SIG-M5 treated with dmso at 0.1 percent for 504 hours (cell line): ENCODE results near the gene EIF1.
"Not testable (repeated sequence)": the region's sequence is repeated elsewhere in the genome, so short reads cannot be mapped to it uniquely, and the experiment has no call there.

Experiments used
- DNase-seq: peaks from one replicate; lab custom pipeline; 2025; ENCODE audit not compliant: unreplicated experiment; lab: John Stamatoyannopoulos, UW

EIF1 gene

GRCh38 chr17:41655611-41656111 is 33.0 kb upstream of the EIF1 start:
- DNase-seq = no peak

DNA sequence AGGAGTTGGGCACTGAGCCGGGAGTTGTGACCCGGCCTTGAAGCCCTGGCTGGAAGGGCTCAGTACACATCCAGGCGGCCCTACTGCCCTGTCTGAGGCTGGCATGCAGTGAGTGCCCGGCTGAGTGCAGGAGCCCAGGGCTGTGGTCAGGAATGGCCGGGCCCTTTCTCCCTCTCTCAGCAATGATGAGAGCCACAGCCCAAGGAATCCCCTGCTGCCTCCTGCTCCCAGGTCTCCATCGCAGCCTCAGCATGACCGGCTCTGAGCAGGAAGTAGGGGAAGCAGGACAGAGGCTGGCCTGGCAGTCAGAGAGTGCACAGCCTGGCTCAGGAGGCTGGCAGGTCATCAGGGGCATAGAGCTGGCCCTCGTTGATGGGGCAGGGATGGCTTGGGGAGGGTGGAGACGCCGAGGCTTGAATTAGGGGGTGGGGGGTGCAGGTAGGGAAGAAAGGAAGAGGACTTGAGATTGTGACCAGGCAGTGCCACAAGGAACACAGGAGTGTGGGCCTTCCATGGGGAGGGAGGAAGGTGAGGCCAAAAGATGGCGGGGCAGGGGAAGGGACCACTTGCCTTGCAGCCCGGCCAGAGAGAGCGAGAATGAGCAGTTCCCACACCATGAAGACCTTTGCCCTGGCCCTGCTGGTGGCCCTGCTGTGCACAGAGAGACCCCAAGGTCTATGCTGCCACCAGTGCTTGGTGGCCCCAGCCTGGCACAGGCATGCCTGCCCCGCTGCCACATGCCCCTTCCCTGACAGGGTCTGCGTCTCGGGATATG is 32.2 kb upstream of the EIF1 start:
- DNase-seq = no peak

DNA sequence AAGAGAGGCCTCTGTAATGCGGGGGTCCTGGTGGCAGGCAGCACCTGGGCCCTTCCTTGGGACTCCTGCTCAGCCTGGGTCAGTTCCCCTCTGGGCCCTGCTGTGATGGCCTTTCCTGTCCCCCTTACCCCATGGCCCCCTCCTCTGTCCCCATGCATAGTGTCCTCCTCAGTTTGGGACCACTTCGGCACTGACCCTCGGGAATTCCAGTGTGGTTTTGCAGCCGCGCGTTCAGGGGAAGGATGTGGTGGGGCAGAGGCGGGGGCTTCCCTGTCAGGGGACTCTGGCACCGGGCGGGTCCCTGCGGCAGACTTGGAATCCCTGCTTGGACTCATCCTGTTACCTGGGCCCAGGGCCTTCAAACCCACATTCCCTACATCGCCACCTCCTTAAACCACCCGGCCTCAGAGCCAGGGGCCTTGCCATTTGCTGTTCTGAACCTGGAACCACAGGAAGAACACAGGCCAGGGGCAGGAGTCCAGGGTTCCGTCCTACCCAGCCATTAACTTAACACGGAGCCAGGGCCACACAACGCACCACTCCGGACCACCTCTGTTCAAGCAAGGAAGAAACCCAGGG is 31.4 kb upstream of the EIF1 start:
- no peak for DNase-seq

- no peak for DNase-seq
Measured at GRCh38 chr17:41657936-41658335, 30.7 kb upstream of the EIF1 start.

GRCh38 chr17:41658846-41659245 is 29.8 kb upstream of the EIF1 start:
- no peak for DNase-seq

DNA sequence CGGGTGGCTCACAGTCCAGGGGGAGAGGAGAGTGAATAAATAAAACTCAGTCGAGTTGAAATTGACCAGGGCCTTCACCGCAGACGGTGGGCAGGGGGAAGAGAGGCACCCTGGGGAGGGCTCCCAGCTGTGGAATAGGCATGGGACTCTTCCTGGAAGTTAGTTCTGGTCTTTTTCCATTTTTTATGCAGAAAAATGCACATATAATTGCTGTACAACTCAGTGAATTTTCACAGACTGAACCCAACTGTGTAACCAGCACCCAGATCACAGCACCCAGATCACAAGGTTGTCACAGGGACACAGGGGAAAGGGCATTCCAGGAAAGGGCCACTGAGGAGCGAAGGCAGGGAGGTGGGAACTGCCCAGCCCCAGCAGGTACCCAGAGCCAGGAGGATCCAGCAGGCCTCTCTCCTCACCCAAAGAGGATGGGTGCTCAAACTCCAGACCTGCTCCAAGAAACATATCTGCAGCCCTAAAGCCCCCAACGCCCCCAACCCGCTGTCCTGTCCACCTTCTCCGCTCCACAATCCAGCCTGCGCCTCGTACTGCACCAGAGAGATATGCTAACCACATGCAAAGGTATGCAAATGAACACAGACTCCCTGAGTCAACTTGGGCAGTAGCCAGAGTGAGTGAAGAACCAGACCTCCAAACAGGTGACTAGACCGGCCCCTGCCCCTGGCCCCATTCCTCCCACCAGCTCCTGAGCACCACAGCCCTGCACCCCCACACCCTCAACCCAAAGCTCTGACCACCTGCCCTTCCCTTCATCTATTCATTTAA is 29.1 kb upstream of the EIF1 start:
- DNase-seq = no peak

DNA sequence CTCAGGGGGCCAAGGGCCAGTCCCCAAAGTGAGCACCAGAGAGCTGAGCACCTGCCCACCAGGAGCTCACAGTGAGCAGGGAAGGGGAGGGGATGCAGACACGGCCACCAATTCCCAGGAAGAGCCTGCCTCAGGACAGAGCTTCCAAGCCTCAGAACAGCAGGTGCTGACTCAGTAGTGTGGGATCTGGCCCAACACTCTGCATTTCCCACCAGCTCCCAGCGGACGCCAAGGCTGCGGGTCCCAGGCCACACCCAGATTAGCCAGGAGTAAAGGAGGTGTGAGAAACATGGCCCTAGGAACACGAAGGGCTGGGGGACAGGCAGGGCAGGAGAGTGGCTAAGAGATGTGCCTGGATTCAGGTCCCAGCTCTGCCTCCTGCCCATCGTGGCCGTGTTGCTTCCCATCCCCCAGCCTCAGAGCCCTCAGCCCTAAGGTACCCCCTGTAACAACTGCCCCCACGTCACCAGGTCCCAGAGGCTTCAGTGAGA is 28.4 kb upstream of the EIF1 start:
- no peak for DNase-seq

- DNase-seq = no peak
Measured at GRCh38 chr17:41663451-41664171, 25.1 kb upstream of the EIF1 start.

DNA sequence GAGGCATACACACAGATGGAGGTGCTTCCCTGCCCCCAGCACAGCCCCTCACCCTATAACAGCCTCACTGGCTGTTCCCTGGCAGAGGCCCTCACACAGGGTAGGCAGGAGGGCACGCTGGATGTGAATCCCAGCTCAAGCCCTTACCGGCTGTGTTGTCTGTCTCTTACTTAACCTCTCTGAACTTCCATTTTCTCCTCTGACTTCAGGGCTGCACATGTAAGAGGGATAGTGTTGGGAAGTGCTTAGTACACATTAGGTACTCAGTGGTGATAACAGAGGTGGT is 24.6 kb upstream of the EIF1 start:
- DNase-seq = no peak

DNA sequence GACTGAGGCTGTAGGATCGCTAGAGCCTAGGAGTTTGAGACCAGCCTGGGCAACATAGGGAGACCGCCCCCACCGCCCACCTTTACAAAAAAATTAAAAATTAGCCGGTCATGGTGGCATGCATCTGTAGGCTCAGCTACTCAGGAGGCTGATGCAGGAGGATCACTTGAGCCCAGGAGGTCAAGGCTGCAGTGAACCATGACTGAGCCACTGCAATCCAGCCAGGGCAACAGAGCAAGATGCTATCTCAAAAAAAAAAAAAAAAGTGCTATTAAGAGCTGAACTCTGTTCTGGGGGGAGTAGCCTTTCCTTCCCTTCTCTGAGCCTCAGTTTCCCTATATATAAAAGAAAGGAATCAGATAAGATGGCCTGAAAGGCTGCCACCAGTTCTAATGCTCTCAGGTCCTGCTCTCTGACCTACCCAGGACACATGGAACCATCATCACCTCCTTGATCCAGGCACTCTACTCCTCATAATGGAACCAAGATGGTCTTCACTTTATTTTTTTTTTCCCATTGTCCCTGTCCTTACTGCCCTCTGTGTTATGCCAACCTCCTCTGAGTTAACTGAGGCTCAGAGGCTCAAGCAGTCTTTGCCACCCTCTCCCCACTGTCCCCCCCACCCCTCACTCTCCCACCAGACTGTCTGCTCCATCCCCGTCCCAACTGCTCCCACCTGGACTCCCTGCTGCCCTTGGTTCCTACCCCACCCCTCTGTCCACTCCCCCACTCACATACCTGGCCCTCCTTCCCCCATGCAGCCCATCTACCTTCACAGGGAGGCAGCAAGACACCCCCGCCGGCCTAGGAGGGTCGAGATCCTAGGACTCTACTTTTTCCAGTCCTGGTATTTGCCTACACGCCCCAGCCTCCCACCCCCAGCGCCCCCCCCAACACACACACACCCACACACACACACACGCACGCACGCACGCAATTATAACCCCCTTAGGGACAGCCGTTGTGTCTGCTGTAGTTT is 23.8 kb upstream of the EIF1 start:
- no peak for DNase-seq

GRCh38 chr17:41665566-41666236 is 23.0 kb upstream of the EIF1 start:
- DNase-seq = peak; percentile 66

- no peak for DNase-seq
Measured at GRCh38 chr17:41666237-41666641, 22.4 kb upstream of the EIF1 start.

- peak; percentile 81 for DNase-seq
Measured at GRCh38 chr17:41666708-41667279, 21.9 kb upstream of the EIF1 start.

DNA sequence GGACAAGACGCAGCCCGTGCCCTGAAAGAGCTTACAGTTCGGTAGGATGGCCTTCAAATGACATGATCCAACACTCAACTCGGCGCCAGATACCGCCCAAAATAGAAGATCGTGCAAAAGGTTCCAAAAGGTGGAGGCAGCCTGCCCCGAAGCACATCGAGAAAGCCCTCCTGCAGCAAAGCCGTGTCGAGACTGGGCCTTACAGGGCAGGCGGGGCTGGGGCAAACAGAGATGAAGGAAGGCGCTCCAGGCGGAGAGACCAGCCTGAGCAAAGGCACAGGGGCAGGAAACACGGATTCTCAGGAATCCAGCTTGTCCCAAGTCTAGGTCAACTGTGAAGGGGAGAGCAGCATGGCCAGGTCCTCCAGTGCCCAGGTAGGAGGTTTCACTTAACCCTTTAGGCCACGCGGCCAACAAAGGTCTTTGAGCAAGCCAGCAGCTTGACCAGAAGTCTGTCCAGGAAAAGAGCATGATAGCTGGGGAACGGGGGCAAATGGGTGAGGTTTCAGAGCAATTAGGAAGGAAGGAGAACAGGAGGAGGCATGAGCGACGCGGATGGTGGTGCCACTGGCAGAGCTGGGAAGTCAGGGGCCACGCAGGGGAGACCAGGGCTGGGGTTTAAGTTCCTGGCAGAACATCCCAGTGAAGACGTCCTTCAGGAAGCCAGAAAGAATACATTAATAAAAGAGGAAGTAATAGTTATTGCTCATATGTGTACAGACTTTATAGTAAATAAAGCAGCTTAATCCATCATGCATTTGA is 21.2 kb upstream of the EIF1 start:
- peak; percentile 50 for DNase-seq

GRCh38 chr17:41672153-41672552 is 16.5 kb upstream of the EIF1 start:
- DNase-seq = no peak

DNA sequence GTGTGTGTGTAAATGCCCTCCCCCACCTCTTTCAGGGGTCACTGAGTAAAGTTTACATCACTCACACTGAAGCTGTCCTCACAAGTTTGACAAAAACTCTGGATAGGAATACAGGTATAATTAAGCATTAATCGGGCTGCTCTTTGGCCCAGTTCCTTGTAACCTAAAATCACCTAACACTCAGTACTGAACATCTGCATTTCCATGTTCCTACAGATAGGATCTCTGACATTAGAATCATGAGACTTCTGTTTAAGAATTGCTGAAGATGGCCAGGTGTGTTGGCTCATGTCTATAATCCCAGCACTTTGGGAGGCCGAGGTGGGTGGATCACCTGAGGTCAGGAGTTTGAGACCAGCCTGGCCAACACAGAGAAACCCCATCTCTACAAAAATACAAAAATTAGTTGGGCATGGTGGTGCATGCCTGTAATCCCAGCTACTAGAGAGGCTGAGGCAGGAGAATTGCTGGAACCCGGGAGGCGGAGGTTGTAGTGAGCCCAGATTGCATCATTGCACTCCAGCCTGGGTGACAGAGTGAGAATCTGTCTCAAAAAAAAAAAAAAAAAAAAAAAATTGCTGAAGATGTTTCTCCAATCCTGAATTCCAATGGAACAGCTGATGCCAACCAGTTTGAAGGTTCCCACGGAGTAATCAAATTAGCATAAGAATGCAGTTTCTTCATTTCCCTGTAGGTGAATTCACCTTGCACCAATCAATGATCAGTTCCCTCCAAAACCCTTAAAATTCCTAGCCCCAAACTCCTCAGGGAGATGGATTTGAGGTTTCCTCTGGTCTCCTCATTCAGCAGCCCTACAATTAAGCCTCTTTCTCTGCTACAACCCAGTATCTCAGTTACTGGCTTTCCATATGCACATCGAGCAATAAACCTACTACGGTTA is 13.3 kb upstream of the EIF1 start:
- not testable (repeated sequence) for DNase-seq

GRCh38 chr17:41676058-41676419 is 12.6 kb upstream of the EIF1 start:
- DNase-seq = no peak
